ENCODE results near the gene CLTA. TPM values are rescaled to one million over a fixed set of nuclear protein-coding genes. Genes with fewer than 3 reads are reported as not detected.

The CLTA gene
- total and polyA plus RNA-seq, 2 donors (not counting 1 experiment from before 2014, with no cell fraction given), result 32.3 to 71.0 TPM

DNA sequence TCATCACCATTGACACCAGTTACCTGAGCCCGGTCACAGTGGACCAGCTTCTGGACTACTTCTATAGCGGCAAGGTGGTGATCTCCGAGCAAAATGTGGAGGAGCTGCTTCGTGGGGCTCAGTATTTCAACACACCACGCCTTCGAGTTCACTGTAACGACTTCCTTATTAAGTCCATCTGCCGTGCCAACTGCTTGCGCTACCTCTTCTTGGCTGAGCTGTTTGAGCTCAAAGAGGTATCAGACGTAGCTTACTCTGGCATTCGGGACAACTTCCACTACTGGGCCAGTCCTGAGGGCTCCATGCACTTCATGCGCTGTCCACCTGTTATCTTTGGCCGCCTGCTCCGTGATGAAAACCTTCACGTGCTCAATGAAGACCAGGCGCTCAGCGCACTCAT, 21.0 kb upstream of the CLTA start:
- H3K27ac ChIP-seq (ENCODE audit: low read length in 2 of 2), result no peak overlapping the region
- no peak for TF ChIP-seq CTCF (IDR thresholded peaks at IDR 0.05)
- TF ChIP-seq EZH2 (IDR thresholded peaks at IDR 0.05; ENCODE audit: borderline replicate concordance, insufficient read depth, low read depth, low read length, poor library complexity, severe bottlenecking), result no peak
- intact Hi-C loops (cut with micrococcal nuclease), result loop anchor here (10.0 kb wide), 1 partner anchor 135 kb away; the partner anchor contains the start of gene RECK
- H3K27me3 ChIP-seq (replicated peaks in 1 of 4; ENCODE audit: control extremely low read depth in 1 of 4, control insufficient read depth in 3 of 4, insufficient read depth in 4 of 4, low read length in 3 of 4), result no peaks in the 10 kb centered on the region
- peaks cover 2% of the 10 kb centered on the region for H3K27me3 Mint-ChIP-seq
- H3K9me3 ChIP-seq (ENCODE audit: control extremely low read depth in 1 of 3, control insufficient read depth in 2 of 3, insufficient read depth in 1 of 3, low read length in 2 of 3), result peaks cover 0 to 3% (median 0%) of the 10 kb centered on the region in 3 donors
- no peak overlapping the region for H3K4me2 ChIP-seq (replicated peaks; ENCODE audit: low read depth, low read length, poor library complexity, severe bottlenecking)
- CTCF ChIA-PET, result interaction anchor here (1.2 to 8.2 kb wide), 4 partner anchors 21 to 159 kb away, joined by 3 to 435 read pairs (median 47); partner anchors contain the start of genes CLTA and GLIPR2
- H3K4me3 ChIP-seq (ENCODE audit: control extremely low read depth in 1 of 5, extremely low read depth in 1 of 5, insufficient read depth in 1 of 5, low read depth in 2 of 5, low read length in 4 of 5), result no peak overlapping the region
- no peaks in the 10 kb centered on the region for H3K36me3 ChIP-seq (replicated peaks in 1 of 2; ENCODE audit: control extremely low read depth in 1 of 2, control insufficient read depth in 1 of 2, extremely low read depth in 1 of 2, insufficient read depth in 2 of 2, low read length in 1 of 2)
- no peaks in the 10 kb centered on the region for H4K20me1 ChIP-seq (ENCODE audit: control insufficient read depth, insufficient read depth, low read length, poor library complexity, severe bottlenecking)
- DNase-seq, result no peak
- H2AFZ ChIP-seq (ENCODE audit: insufficient read depth, low read depth, low read length, poor library complexity, severe bottlenecking), result no peak overlapping the region
- H3K79me2 ChIP-seq (ENCODE audit: control insufficient read depth, insufficient read depth, low read length), result no peaks in the 10 kb centered on the region
- H3K4me1 Mint-ChIP-seq, result peaks cover 3% of the 10 kb centered on the region
- no peak overlapping the region for H3K9ac ChIP-seq (ENCODE audit: low read length)
- no peak overlapping the region for H3K27ac Mint-ChIP-seq
- H3K4me1 ChIP-seq (ENCODE audit: control insufficient read depth in 2 of 2, insufficient read depth in 2 of 2, low read length in 2 of 2), result peaks cover 0 to 10% of the 10 kb centered on the region in 2 donors
- H3K9me3 Mint-ChIP-seq (ENCODE audit: insufficient read depth), result no peaks in the 10 kb centered on the region
- POLR2A ChIA-PET, result no interaction called here
- no peak overlapping the region for H3K4me3 Mint-ChIP-seq
- 92% methylated on average over 15 of the region's 17 CpGs for WGBS (ENCODE audit: insufficient coverage)
- ATAC-seq (ENCODE audit: low read depth), result no peak

DNA sequence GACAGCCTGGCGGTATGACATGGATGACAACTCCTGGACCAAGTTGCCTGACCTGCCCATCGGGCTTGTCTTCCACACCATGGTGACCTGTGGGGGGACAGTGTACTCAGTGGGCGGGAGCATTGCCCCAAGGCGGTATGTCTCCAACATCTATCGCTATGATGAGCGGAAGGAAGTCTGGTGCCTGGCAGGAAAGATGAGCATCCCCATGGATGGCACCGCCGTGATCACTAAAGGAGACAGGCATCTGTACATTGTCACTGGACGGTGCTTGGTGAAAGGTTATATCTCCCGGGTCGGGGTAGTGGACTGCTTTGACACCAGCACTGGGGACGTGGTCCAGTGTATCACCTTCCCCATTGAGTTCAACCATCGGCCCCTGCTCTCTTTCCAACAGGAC, 20.2 kb upstream of the CLTA start:
- Histone ChIP-seq H3K79me2 (ENCODE audit: control insufficient read depth, insufficient read depth, low read length) (no peaks in the 10 kb centered on the region), H3K4me2 (replicated peaks; ENCODE audit: low read depth, low read length, poor library complexity, severe bottlenecking) (no peak overlapping the region), H2AFZ (ENCODE audit: insufficient read depth, low read depth, low read length, poor library complexity, severe bottlenecking) (no peak overlapping the region), H4K20me1 (ENCODE audit: control insufficient read depth, insufficient read depth, low read length, poor library complexity, severe bottlenecking) (no peaks in the 10 kb centered on the region), H3K4me1 (ENCODE audit: control insufficient read depth in 2 of 2, insufficient read depth in 2 of 2, low read length in 2 of 2) (peaks cover 0 to 10% of the 10 kb centered on the region in 2 donors), H3K27me3 (replicated peaks in 1 of 4; ENCODE audit: control extremely low read depth in 1 of 4, control insufficient read depth in 3 of 4, insufficient read depth in 4 of 4, low read length in 3 of 4) (no peaks in the 10 kb centered on the region), H3K27ac (ENCODE audit: low read length in 2 of 2) (no peak overlapping the region), H3K4me3 (ENCODE audit: control extremely low read depth in 1 of 5, extremely low read depth in 1 of 5, insufficient read depth in 1 of 5, low read depth in 2 of 5, low read length in 4 of 5) (no peak overlapping the region), H3K9ac (ENCODE audit: low read length) (no peak overlapping the region), H3K9me3 (ENCODE audit: control extremely low read depth in 1 of 3, control insufficient read depth in 2 of 3, insufficient read depth in 1 of 3, low read length in 2 of 3) (peaks cover 0 to 3% (median 0%) of the 10 kb centered on the region in 3 donors), H3K36me3 (replicated peaks in 1 of 2; ENCODE audit: control extremely low read depth in 1 of 2, control insufficient read depth in 1 of 2, extremely low read depth in 1 of 2, insufficient read depth in 2 of 2, low read length in 1 of 2) (no peaks in the 10 kb centered on the region)
- H3K4me1 Mint-ChIP-seq, result peaks cover 3% of the 10 kb centered on the region
- H3K4me3 Mint-ChIP-seq, result no peak overlapping the region
- ChIA-PET POLR2A (no interaction called here), CTCF (interaction anchor here (5.4 to 8.2 kb wide), 2 partner anchors 20 to 69 kb away, joined by 44 to 435 read pairs; partner anchors contain the start of gene CLTA)
- no peak for DNase-seq
- peaks cover 2% of the 10 kb centered on the region for H3K27me3 Mint-ChIP-seq
- WGBS (ENCODE audit: insufficient coverage), result 94% methylated on average over 13 of the region's 13 CpGs
- no peak overlapping the region for H3K27ac Mint-ChIP-seq
- no peak for ATAC-seq (ENCODE audit: low read depth)
- intact Hi-C loops (cut with micrococcal nuclease), result no loop called here
- H3K9me3 Mint-ChIP-seq (ENCODE audit: insufficient read depth), result no peaks in the 10 kb centered on the region
- TF ChIP-seq CTCF (IDR thresholded peaks at IDR 0.05) (no peak), EZH2 (IDR thresholded peaks at IDR 0.05; ENCODE audit: borderline replicate concordance, insufficient read depth, low read depth, low read length, poor library complexity, severe bottlenecking) (no peak)

Measured in B cell (primary cell).